Transverse colon (tissue), 4 donors: Measurements from ENCODE around the gene SMCR8.
"Not testable (repeated sequence)": the region's sequence is repeated elsewhere in the genome, so short reads cannot be mapped to it uniquely, and the experiment has no call there.

ENCODE experiments used
- CTCF ChIP-seq, 5 experiments: fragments of 200-600 bp in 3 of 5; fragments of 450-650 bp in 2 of 5; sonication (generic) in 3 of 5; IDR thresholded peaks; 1 replicate in 2 of 5; 2 replicates in 3 of 5; pipeline ENCODE4 v1.5.1; 2016 to 2017; ENCODE audit warnings: antibody characterized with exemption in 5 of 5, inconsistent platforms in 3 of 5, mild to moderate bottlenecking in 2 of 5, moderate library complexity in 1 of 5
- POLR2A ChIP-seq: fragments of 450-650 bp; IDR thresholded peaks from one replicate; pipeline ENCODE4 v1.6.1; 2016; ENCODE audit warnings: antibody characterized with exemption, mild to moderate bottlenecking, moderate library complexity
- POLR2AphosphoS5 ChIP-seq, 3 donors: sonication (generic); formaldehyde crosslinking; IDR thresholded peaks; one replicate each; pipeline ENCODE4 v1.6.1; 2016; ENCODE audit warnings: antibody characterized with exemption in 3 of 3

- not testable (repeated sequence) for TF ChIP-seq CTCF (IDR thresholded peaks at IDR 0.05); POLR2AphosphoS5 (IDR thresholded peaks at IDR 0.05); POLR2A
Measured at GRCh38 chr17:18338158-18338557, 23.1 kb downstream of the SMCR8 start.
